Astrocyte of the hippocampus (primary cell): ENCODE data around the gene KCNIP1.

Experiments
- DNase-seq: peaks from one replicate; pipeline ENCODE4 v3.0.0; 2011; ENCODE audit warnings: low read depth, low spot score

KCNIP1 gene

GRCh38 chr5:170596482-170597044 is 92.7 kb downstream of the KCNIP1 start:
- DNase-seq: no peak

DNA sequence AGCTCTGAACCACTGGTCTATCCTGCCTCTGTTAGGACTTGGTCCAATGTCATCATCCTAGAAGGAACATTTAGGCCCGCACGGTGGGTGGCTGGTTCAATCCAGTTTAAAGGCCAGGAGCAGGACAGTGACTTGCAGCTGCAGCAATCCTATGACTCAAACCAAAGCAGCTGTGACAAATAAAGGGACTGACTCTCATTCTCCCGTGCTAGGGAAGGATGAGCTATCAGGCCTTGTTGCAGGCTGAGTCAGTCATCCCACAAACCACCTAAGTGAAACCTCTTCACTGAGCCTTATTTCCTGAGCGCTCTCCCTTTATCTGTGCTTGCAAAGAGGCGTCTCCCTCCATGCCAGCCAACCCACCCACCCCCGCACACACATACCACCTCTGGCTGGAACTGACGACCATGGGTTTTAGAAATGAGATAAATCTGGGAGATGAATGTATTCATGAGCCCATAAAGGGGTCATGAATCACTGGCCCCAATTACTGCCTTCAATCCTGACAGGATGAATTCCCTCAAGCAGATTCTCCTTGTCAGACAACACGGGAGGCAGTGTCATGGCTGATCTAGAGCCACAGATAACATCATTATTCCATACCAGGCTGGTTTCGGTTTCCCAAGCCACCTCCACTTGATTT is 93.4 kb downstream of the KCNIP1 start:
- DNase-seq: peak; percentile 51

DNA sequence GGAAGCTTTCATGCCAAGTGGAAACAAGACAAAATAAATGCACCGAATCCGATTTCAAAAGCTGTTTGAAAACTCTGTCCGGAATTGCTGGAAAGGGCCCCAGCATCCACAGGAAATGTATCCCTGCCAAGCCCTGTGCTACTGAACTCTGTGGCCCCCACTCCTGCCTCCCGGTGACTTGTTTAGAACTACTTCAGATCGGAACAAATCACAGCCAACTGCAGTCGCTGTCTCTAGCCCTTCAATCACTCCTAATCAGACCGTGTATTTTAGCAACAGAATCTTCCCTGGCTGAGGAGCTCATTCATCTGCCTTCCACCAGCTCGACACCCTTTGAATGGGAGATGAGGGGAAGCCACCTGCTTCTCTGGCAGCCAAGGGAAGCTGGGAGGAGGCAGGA is 94.1 kb downstream of the KCNIP1 start:
- peak; percentile 45 for DNase-seq

GRCh38 chr5:170599756-170600155 is 95.9 kb downstream of the KCNIP1 start:
- no peak for DNase-seq

GRCh38 chr5:170601619-170602018 is 97.8 kb downstream of the KCNIP1 start:
- no peak for DNase-seq

DNA sequence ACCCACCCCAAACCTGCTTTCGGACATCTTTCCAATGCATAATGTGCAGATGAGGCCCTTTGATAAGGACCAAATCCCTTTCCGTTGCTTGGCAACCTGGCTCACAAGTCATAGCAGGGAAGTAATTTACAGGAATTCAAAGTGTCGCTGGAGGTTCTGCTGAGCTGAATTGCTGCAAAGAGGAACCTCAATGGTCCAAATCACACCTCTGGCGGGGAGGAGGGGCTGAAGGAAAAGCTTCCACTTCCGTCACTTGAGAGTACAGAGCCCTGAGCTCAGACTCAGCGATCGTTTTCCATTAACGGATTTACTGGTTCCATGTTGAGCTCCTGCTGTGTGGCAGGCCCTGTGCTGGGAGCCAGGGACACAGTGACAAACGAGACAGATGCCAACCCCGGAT is 99.3 kb downstream of the KCNIP1 start:
- DNase-seq: no peak

DNA sequence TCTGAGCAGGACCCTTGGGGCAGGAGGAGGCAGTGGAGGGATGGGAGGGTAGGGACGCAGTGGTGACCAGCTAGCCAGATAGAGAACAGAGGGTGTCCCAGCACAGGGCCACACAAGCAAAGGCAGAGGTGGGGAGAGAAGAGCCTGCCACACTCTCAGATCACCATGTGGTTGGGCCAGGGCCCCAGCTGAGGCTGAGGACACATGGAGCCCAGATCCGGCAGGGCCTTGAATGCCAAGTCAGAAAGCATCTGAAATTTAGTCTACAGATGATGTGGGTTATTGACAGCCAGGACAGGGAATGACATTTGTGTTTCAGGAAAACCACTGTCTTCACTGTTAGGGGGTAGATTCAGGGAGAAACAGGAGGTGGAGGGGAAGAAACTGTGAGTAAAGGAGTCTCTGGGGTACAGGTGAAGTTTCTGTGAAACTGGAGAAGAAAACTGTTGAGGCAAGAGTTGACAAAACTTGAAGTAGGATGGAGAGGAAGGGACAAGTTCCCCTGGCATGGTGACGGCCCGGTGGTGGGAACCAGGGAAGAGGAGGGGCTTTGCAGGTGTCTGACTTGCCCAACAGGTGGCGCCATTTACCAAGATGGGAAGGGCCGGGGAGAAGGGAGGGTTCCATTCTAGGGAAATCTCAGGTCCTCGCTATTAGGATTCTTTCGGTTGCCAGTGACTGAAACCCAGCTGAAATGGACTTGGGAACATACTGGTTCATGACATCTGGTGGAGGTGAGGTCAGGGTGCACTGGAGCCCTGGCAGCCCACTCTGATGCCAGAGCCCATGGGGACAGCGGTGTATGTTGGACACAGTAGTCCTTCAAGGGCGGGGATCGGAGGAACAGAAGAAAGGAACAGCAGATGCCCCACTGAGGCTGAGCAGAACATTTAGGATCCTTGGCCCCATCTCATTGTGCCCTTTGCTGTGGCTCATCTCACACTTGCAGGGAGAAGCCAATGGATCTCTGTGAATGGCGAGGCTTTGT is 100.1 kb downstream of the KCNIP1 start:
- DNase-seq: peak; percentile 67

DNA sequence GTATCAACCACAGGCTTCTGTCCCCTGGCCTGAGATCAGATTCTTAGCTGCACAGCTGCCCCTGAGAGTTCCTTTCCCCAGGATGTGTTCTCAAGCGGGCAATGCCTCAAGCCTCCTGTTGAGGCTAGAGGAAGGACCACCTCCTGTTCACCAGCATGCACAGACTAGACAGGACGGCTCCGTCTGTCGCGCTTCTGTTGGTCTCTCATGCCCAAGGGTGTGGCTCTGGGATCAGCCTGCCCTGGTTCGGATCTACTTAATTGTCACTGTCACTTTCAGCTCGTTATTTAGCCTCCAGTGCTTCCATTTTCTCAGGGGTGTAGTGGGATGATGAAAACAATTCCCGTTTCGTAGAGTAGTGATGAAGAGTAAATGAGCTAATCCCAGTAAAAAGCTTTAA is 103.1 kb downstream of the KCNIP1 start:
- no peak for DNase-seq

DNA sequence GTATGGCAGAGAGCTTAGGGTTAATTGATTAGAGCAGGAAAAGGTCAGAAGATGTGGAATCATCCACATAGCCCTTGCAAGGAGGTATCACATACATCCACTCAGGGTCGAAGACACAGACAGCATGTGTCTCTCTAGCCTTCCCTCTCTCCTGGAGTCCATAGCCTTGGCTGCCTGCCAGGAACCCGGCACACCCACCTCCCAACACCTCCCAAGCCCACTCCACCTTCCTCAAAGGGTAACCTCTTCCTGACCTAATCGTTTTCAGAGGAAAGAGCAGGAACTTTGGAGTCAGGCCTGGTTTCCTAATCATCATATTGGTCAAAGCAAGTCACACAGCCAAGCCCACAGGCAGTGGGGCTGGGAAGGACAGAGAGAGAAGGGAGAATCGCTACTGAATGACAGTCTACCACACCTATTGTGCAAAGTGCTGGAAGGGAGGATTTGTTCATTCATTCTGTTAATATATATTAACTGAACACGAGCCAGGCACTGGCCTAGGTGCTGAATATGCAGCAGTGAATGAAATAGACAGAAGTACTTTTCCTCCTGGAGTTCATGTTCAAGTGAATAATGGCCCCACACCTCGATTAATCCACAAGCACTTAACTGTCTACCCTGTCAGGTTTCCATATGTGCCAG is 107.8 kb downstream of the KCNIP1 start:
- DNase-seq: peak; percentile 51

GRCh38 chr5:170612256-170612678 is 108.4 kb downstream of the KCNIP1 start:
- DNase-seq: no peak

GRCh38 chr5:170614065-170614490 is 110.3 kb downstream of the KCNIP1 start:
- DNase-seq: no peak

GRCh38 chr5:170614720-170615119 is 110.9 kb downstream of the KCNIP1 start:
- DNase-seq: peak; percentile 62

GRCh38 chr5:170617533-170618490 is 114.0 kb downstream of the KCNIP1 start:
- no peak for DNase-seq

GRCh38 chr5:170619869-170620268 is 116.0 kb downstream of the KCNIP1 start:
- DNase-seq: no peak

DNA sequence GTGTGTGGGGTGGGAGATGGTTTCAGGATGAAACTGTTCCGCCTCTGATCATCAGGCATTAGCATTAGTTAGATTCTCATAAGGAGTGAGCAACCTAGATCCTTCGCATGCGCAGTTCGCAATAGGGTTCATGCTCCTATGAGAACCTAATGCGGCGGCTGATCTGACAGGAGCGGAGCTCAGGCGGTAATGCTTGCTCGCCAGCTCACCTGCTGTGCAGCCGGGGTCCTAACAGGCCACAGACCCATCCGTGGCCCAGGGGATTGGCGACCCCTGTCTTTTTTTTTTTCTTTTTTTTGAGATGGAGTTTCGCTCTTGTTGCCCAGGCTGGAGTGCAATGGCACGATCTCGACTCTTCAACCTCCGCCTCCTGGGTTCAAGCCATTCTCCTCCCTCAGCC is 119.1 kb downstream of the KCNIP1 start:
- DNase-seq: no peak

GRCh38 chr5:170623576-170624181 is 119.9 kb downstream of the KCNIP1 start:
- DNase-seq: peak; percentile 75

- no peak for DNase-seq
These were observed 121.7 kb downstream of the KCNIP1 start for GRCh38 chr5:170625221-170626165.

DNA sequence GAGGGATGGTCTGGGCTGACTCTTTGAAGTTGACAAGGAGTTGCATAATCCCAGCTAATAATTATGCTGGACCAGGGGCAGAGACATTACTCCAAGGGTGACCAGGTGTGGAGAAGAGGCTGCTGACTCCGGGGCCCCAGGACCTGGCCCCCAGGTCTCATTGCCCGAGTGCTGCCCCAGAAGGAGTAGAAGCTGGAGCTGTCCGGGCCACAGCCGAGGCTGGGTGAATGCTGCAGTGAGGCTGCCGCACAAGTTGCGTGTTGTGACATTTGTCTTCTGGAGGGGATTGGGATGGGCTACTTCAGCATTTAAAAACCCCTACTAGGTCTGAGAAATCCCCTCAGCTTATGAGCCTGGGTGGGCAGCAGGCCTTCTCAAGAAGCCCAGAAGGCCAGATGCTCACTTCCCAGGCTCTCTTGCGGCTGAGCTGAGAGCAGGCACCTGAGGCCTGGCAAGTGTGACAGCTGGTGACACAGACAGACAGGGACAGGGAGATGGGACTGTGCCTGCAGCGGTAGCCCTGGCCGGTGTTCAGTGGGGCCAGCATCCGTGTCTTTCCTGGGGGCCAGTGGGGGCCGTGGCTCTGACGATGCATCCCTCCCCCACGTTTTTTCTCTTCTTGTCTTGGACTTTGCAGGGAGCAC is 122.8 kb downstream of the KCNIP1 start:
- DNase-seq: no peak

DNA sequence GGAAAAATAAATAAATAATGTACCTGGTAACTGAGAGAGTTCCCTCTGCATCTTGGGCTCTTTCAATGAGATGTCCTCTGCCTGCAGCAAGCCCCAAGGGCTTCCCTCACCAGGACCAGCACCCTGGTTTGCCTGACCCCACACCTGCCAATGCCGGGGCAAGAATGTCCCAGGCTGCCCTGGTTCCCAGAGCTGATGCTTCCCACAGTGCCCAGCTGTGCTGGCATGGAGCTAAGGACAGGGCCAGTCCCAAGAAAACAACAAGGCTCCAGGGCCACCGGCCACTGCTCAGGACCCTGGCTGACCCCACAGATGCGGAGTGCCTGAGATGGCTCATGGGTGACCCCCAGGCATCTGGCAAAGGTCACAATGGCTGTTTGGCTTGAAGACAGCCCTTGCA is 123.5 kb downstream of the KCNIP1 start:
- DNase-seq: no peak
